Right cardiac atrium (tissue), 5 donors: ENCODE results near the gene WSB2. TPM values are rescaled to one million over a fixed set of nuclear protein-coding genes. Genes with fewer than 3 reads are reported as not detected.
"Not testable (repeated sequence)": the region's sequence is repeated elsewhere in the genome, so short reads cannot be mapped to it uniquely, and the experiment has no call there.

Experiments
- ATAC-seq, 2 donors: fragments of 200-7000 bp; cut with Tn5 transposase; one replicate each; pipeline versions ENCODE4 v1.8.0 to v1.9.1; 2020; ENCODE audit warnings: moderate library complexity in 2 of 2, mild to moderate bottlenecking in 1 of 2
- DNase-seq, 3 donors: peaks; one replicate each; pipeline ENCODE4 v3.0.0-alpha.2; 2020
- H3K27ac ChIP-seq: one replicate; pipeline ENCODE4 v1.5.1; 2013; ENCODE audit warnings: mild to moderate bottlenecking, low read length, control low read depth, moderate library complexity
- H3K27me3 ChIP-seq: one replicate; pipeline ENCODE4 v1.6.1; 2013; ENCODE audit not compliant: control insufficient read depth, insufficient read depth
- H3K4me1 ChIP-seq: one replicate; pipeline ENCODE4 v1.6.1; 2013; ENCODE audit warnings: low read length; ENCODE audit not compliant: control insufficient read depth, insufficient read depth
- H3K4me3 ChIP-seq: one replicate; pipeline ENCODE4 v1.5.1; 2013; ENCODE audit warnings: low read length, control low read depth
- H3K9me3 ChIP-seq: one replicate; pipeline ENCODE4 v1.6.1; 2013; ENCODE audit warnings: low read length; ENCODE audit not compliant: control insufficient read depth
- WGBS: extraction: QIAGEN DNeasy Blood & Tissue Kit; methylation state at CpG from one replicate; pipeline ENCODE4 v1.1.7; 2013; 5-methylcytosine and 5-hydroxymethylcytosine counted together
- intact Hi-C, 4 donors: fragments of 100-400 bp; cut with DNase I; formaldehyde crosslinking; loops; one replicate each; pipeline versions ENCODE4 v1.11.0 to v1.14.0; 2022 to 2023
- polyA plus RNA-seq: library from polyadenylated mRNA; stranded (reverse); fragments of 200-250 nt; gene quantifications from one replicate; pipeline ENCODE4 v1.2.3, GENCODE V29; 2013
- total RNA-seq, 4 donors: library from RNA; stranded (reverse); fragmentation: NEBNext Ultra II Directional; extraction: Animal tissue kit (Norgen Biotek cat#: 25700); gene quantifications; one replicate each; pipeline ENCODE4 v1.2.1, GENCODE V29; 2021
- donor health status: healthy with polysubstance abuse.
- donor health status: DM: no; HTN: yes; CAD: no.
- donor health status: DM: no; HTN: no; CAD: no.
- donor health status: DM: no; HTN: yes; CAD: no; lungs with severe emphysema.
- donor health status: DM: yes; HTN: yes; CAD: no.

Gene WSB2
- total and polyA plus RNA-seq, 5 donors, result 40.6 to 79.2 (median 72.3) TPM

DNA sequence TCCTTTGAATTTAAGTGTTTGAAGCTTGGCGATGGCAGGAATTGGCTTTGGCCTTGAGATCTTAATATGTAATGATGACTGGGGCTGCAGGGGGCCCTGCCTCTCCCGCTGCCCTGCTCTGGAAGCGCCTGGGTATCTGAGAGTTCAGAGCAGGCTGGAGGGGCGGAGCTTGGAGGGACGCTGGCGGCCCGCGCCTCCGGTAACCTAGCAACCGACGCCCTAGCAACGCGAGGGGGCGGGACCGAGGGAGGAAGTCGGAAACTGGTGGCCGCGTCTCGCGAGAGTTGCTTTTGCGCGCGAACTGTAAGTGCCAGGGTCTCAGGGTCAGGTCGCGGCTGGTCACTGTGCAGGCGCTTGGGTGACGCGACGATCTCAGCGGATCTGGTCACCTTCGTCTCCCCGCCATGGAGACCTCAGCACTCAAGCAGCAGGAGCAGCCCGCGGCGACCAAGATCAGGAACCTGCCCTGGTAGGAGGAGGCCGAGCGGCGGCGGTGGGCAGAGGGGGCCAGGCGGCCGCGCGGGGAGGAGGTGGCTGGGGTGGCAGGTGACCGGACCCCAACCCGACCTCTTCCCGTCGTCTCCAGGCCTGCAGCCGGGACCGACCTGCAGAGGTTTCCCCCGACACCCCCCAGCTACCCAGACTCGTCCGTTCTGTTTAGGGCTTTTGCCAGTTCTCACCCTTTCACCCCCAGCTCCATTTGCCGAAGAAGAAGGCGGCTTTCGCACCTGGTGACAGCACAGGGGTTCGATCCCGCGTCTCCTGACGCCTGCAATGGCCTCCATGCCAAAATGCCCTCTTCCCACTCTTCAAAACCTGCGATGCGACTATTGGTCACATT is 44.3 kb downstream of the WSB2 start, which contains the start of gene RFC5:
Gene RFC5 (plus strand): TSS at position 280 of the 841 bp plus-strand sequence. CDS start 125 bp downstream, at position 405.
- DNase-seq (peak; percentile 99 to 100 (median 99)), ATAC-seq (peak; percentile 100)
- Histone ChIP-seq H3K4me3 (peak within 1 kb of the TSS; percentile 61), H3K27me3 (no peaks in the 10 kb centered on the region), H3K4me1 (no peaks in the 10 kb centered on the region), H3K27ac (no peak within 1 kb of the TSS), H3K9me3 (no peaks in the 10 kb centered on the region)
- intact Hi-C loops, result loop anchor here in 1 of 4 donors (10.0 kb wide), 1 partner anchor 142 kb away; no protein-coding TSS in a partner anchor
- WGBS, result under 1% methylated on average over 61 of the region's 61 CpGs

DNA sequence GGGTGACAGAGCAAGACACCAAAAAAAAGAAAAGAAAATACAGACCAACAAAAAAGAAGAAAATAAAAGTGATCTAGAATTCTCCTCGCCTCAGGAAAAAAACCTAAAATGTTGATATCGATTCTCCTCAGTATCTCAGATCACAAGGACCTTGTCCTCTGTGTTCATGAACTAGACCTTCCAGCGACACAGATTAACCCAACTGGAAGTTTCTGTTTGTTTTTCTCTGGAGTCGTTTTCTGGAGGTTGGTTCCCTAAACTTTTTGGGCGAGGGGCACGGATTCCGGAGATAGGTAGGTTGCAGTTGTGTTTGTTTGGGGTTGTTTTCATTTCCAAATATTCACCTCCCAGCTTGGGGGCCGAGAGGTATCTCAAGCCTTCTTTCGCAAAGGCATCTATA is 45.0 kb downstream of the WSB2 start:
- 32% methylated on average over 9 of the region's 9 CpGs for WGBS
- intact Hi-C loops, result loop anchor here in 1 of 4 donors (10.0 kb wide), 1 partner anchor 141 kb away; no protein-coding TSS in a partner anchor
- ATAC-seq (no peak), DNase-seq (no peak)
- H3K27ac ChIP-seq, result no peak overlapping the region
- H3K9me3 ChIP-seq, result no peaks in the 10 kb centered on the region
- no peaks in the 10 kb centered on the region for H3K27me3 ChIP-seq
- no peaks in the 10 kb centered on the region for H3K4me1 ChIP-seq
- peak overlapping the region; percentile 61 for H3K4me3 ChIP-seq

DNA sequence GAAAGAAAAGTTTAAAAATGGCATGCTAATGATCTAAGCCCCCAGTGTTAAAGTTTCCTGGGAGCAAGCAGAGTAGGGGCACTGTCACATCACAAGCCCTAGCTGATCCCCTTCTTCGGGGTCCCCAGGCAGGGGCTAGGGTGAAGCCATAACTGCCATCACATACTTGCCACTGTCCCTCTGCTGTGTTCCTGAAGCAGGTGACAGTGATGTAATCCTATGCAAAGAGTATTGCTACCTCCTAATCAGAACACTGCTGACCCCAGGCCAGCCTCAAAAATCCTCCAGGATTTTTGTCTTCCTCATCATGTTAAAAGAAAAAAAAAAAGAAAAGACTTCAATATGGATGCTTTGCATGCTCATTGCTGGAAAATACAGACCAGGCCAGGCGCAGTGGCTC is 45.7 kb downstream of the WSB2 start:
- no peak for ATAC-seq
- intact Hi-C loops, result loop anchor here in 1 of 4 donors (10.0 kb wide), 1 partner anchor 141 kb away; no protein-coding TSS in a partner anchor
- 89% methylated on average over 2 of the region's 2 CpGs for WGBS

DNA sequence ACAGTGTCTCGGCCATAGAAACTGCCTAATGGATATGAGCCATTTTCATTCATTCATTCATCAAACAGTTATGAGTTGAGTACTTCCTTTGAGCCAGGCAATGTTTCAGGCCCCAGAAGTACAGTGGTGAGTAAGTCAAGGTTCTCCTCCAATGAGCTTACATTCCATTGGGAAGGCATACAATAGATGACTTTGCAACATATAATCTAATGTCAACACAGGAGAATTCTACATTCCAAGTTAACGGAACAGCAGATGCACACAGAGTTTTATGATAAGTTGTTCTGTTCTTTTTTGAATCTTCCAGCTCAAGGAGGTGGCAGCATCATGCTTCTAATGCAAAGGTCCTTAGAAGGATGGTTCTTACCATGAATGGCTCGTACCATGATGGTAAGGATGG is 47.7 kb downstream of the WSB2 start:
- H3K27me3 ChIP-seq, result no peaks in the 10 kb centered on the region
- ATAC-seq (no peak), DNase-seq (no peak)
- no peak overlapping the region for H3K27ac ChIP-seq
- H3K4me3 ChIP-seq, result no peak overlapping the region
- H3K9me3 ChIP-seq, result no peaks in the 10 kb centered on the region
- H3K4me1 ChIP-seq, result no peaks in the 10 kb centered on the region
- intact Hi-C loops, result loop anchor here in 1 of 4 donors (10.0 kb wide), 1 partner anchor 138 kb away; no protein-coding TSS in a partner anchor
- 80% methylated on average over 3 of the region's 3 CpGs for WGBS

More for the DNA sequence above, 45.7 kb downstream of the WSB2 start:
- H3K9me3 ChIP-seq, result no peaks in the 10 kb centered on the region
- DNase-seq, result no peak
- no peak overlapping the region for H3K27ac ChIP-seq
- H3K4me3 ChIP-seq, result no peak overlapping the region
- no peaks in the 10 kb centered on the region for H3K4me1 ChIP-seq
- no peaks in the 10 kb centered on the region for H3K27me3 ChIP-seq

DNA sequence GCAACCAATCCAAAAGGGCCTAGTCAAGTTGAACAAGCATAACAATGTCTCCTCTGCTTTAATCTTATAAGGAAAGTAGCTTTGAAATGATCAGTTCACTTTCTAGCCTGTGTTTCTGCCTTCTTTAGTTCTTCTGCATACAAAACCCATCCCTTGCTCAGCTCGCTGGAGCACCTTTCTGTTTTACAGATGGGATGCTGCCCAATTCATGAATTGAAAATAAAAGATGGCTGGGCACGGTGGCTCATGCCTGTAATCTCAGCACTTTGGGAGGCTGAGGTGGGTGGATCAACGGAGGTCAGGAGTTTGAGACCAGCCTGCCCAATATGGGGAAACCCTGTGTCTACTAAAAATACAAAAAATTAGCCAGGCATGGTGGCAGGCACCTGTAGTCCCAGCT is 49.0 kb downstream of the WSB2 start:
- WGBS, result 89% methylated on average over 3 of the region's 3 CpGs
- no peak for ATAC-seq
- intact Hi-C loops, result loop anchor here in 1 of 4 donors (10.0 kb wide), 1 partner anchor 137 kb away; no protein-coding TSS in a partner anchor

DNA sequence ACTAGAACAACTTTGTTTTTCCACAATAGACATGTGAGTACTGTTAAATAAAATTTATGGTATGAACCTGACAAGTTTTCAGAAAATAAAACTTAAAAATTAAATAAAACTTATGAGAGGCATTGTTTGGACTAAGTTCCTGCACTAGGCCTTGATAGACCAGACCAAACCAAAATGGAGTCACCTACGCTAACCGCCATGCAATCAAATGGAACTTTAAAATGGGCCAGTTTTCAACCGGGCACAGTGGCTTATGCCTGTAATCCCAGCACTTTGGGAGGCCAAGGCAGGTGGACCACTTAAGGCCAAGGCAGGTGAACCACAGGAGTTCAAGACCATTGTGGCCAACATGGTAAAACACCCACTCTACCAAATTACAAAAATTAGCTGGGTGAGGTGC is 49.6 kb downstream of the WSB2 start:
- WGBS, result 99% methylated on average over 3 of the region's 3 CpGs
- Histone ChIP-seq H3K4me1 (no peaks in the 10 kb centered on the region), H3K4me3 (no peak overlapping the region), H3K27me3 (no peaks in the 10 kb centered on the region), H3K9me3 (no peaks in the 10 kb centered on the region), H3K27ac (no peak overlapping the region)
- ATAC-seq (no peak), DNase-seq (no peak)
- intact Hi-C loops, result loop anchor here in 1 of 4 donors (10.0 kb wide), 1 partner anchor 137 kb away; no protein-coding TSS in a partner anchor

More for the DNA sequence above, 49.0 kb downstream of the WSB2 start:
- H3K27ac ChIP-seq, result no peak overlapping the region
- no peak overlapping the region for H3K4me3 ChIP-seq
- no peaks in the 10 kb centered on the region for H3K9me3 ChIP-seq
- DNase-seq, result no peak
- no peaks in the 10 kb centered on the region for H3K4me1 ChIP-seq
- H3K27me3 ChIP-seq, result no peaks in the 10 kb centered on the region

DNA sequence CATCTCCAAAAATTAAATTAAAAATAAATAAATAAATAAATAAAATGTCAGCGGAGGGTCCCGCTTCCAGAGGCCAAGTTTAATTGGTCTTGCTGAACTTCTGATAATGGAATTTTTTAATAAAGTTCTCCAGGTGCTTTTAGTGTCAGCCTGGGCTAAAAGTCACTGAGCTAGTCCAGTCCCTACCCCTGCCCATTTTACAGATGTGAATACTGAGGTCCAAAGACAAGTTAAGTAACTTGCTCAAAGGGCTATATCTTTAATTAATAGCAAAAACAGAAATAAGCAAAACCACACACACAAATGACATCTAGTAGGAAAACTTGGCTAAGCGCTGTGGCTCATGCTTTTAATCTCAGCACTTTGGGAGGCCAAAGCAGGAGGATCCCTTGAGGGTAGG is 50.1 kb downstream of the WSB2 start:
- Histone ChIP-seq H3K4me3 (no peak overlapping the region), H3K4me1 (no peaks in the 10 kb centered on the region), H3K27ac (no peak overlapping the region), H3K27me3 (no peaks in the 10 kb centered on the region), H3K9me3 (no peaks in the 10 kb centered on the region)
- intact Hi-C loops, result loop anchor here in 1 of 4 donors (10.0 kb wide), 1 partner anchor 136 kb away; no protein-coding TSS in a partner anchor
- 95% methylated on average over 3 of the region's 3 CpGs for WGBS
- no peak for ATAC-seq
- no peak for DNase-seq

DNA sequence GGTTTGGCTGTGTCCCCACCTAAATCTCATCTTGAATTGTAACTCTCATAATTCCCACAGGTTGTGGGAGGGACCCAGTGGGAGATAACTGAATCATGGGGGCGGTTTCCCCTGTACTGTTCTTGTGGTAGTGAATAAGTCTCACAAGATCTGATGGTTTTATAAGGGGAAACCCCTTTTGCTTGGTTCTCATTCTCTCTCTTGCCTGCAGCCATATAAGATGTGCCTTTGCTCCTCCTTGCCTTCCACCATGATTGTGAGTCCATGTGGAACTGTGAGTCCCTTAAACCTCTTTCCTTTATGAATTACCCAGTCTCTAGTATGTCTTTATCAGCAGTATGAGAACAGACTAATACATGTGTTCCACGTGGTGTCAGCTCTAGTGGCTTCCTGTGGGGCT is 61.2 kb downstream of the WSB2 start:
- H3K9me3 ChIP-seq, H3K4me1 ChIP-seq, DNase-seq, ATAC-seq, H3K4me3 ChIP-seq, intact Hi-C loops, H3K27me3 ChIP-seq, H3K27ac ChIP-seq: not testable (repeated sequence)
- WGBS, result 59% methylated on average over 2 of the region's 2 CpGs

DNA sequence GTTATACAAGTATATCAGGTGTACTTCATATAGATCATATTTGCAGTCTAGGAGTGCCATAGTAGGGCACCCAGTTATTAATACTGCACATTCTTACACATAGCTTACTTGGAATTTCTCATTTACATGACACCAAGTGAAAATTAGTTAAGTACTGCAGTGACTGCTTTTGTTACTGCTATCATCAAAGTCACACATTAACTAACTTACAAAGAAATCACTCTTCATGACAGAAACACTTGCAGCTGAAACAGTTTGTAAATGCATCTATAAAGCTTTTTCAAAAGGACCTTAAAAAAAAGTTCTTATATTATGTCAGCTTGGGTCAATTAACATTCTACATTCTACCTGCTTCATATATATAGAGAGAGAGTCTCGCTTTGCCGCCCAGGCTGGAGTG is 62.3 kb downstream of the WSB2 start:
- Histone ChIP-seq H3K27ac (no peak overlapping the region), H3K4me1 (no peaks in the 10 kb centered on the region), H3K27me3 (no peaks in the 10 kb centered on the region), H3K9me3 (no peaks in the 10 kb centered on the region), H3K4me3 (no peak overlapping the region)
- DNase-seq, result no peak
- 88% methylated on average over 2 of the region's 2 CpGs for WGBS
- intact Hi-C loops, result no loop called here
- no peak for ATAC-seq

DNA sequence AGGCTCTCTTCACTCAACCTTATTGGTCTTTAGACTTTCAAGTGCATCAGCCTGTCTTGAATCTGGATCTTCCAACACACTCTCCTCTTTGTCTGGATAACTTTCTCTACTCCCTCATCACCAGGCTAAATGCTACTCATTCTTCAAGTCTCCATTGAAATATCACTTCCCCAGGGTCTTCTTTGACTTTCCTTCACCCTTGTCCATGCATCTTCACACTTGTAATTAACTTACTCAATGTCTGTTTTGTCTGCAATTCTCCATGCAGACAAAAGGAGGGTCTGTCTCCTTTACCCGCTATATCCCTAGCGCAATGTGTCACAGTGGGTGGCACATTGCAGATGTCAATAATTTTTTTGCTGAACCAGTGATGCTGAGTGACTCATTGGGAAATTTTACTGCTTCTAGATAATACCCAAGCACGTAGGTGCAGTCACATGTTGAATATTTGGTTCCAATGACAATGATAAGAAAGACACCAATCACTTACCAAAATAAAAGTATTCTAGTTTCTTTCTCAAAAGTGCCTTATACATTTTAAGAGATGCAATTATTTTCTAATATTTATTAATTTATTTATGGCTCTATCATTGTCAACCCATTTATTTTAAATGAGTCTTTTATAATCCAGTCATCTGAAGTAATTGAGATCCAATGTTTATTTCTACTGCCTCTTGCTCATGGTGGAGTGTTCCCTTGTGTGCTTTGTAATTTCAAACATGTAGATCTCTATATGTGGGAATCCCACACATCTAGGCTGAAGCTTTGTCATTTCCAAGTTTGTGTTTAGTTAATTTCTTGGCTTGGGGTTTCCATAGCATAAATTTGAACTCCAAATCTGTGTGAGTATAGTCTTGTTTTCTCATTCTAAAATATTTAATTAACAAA is 66.2 kb downstream of the WSB2 start:
- WGBS, result 71% methylated on average over 3 of the region's 3 CpGs
- ATAC-seq, result no peak
- Histone ChIP-seq H3K4me1 (no peaks in the 10 kb centered on the region), H3K9me3 (no peaks in the 10 kb centered on the region), H3K27ac (no peak overlapping the region), H3K27me3 (no peaks in the 10 kb centered on the region), H3K4me3 (no peak overlapping the region)
- intact Hi-C loops, result no loop called here
- no peak for DNase-seq
